D341Med (cell line): ENCODE results near the gene PAK5.

Source experiments
- DNase-seq: peaks from one replicate; pipeline ENCODE4 v3.0.0; 2012; ENCODE audit warnings: low spot score

The PAK5 gene

GRCh38 chr20:9838378-9839295 is at the start of gene PAK5:
Gene PAK5, minus strand, starts transcription at chr20:9839076. Its CDS starts 194,748 bp downstream, at chr20:9644328.
- DNase-seq: peak; percentile 88

GRCh38 chr20:9887706-9888105 is 48.8 kb upstream of the PAK5 start:
- no peak for DNase-seq

DNA sequence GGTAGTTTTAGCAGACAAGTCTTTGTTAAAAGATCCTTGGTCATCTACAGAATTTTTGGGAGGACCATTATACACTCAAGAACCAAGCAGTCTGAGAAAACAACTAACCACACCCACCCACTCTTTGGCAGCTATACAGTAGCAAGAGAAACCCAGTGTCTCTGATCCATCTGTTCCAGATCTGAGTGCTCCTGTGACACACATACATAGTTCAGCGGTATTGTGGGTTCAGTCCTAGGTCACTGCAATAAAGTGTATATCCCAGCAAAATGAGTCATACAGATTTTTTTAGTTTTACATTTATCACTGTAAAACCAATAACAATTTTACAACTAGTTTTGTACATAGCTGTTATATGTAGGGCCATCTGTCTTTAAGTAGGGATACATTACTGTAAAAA is 47.4 kb upstream of the PAK5 start:
- no peak for DNase-seq

DNA sequence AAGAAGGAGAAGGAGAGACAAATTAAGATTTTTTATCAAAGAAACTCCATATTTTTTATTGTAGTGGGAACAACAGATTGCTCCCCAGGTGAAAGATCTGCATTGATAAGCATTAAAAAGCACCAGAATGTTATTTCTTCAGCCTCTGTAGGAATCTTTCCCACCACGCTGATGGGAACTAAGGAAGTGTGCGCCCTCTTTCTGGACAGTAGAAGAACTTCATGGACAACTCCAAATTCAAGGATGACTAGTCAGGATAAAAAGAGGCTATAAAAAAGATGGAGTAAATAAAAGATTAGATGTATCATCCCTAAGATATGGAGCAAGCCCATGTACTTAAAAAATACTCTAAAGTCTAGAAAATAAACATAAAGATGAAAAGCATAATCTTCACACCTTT is 45.8 kb upstream of the PAK5 start:
- DNase-seq: no peak

- DNase-seq: no peak
Measured at GRCh38 chr20:9884061-9884460, 45.2 kb upstream of the PAK5 start.

DNA sequence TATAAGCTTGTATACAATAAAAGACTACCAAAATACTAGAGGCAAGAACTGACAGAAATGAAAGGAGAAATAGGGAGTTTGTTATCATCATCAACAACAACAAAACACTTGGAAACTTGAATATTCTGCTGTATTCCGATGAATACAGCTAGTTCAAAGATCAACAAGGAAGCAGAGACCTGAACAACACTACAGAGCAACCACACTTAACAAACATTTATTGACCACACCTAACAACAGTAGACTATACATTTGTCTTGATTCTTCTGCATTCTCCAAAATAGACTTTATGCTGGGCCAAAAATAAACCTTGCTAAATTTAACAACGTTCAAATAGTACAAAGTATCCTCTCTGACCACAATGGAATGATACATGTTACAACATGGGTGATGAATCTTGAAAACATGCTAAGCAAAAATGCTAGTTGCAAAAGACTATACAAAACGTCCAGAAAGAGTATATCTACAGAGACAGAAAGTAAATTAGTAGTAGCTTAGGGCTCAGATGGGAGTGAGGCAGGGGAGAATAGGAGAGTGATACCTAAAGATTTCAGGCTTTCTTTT is 39.1 kb upstream of the PAK5 start:
- no peak for DNase-seq

GRCh38 chr20:9867196-9867980 is 28.5 kb upstream of the PAK5 start:
- no peak for DNase-seq

DNA sequence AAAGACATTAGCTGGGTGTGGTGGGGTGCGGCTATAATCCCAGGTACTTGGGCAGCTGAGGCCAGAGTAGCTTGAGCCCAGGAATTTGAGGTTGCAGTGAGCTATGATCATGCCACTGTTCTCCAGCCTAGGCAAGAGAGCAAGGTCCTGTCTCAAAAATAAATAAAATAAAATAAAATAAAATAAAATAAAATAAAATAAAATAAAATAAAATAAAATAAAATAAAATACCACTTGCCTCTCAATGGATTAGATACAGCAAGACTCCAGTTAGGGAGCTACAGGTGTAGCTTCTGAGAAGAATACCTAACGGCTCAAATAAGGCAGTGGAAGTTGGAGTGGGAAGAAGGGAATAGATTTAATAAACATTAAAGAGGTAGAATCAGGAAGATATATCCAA is 13.7 kb upstream of the PAK5 start:
- DNase-seq: no peak

DNA sequence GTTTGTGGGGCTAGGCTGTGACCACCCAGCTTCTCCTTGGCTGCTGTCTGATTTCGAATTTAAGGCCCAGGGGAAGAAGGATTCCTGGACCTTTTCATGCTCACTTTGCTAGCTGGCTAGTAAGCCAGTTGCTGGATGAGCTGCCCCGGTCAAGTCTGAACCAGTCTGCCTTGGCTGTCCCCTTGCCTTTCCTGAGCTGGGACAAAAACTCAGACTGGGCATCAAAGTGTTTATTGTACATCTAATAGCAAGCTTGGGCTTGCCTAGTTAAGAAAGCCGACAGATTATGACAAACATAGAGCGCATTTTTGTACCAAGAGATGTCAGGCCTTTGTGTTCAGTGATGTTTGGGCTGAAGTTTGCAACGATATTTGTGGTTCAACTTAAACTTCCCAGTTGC is 750 bp upstream of the PAK5 start:
- DNase-seq: no peak

GRCh38 chr20:9838035-9838377 is 870 bp downstream of the PAK5 start:
- DNase-seq: no peak

- no peak for DNase-seq
Measured at GRCh38 chr20:9837634-9838033, 1.2 kb downstream of the PAK5 start.

GRCh38 chr20:9835302-9835701 is 3.6 kb downstream of the PAK5 start:
- DNase-seq: no peak

DNA sequence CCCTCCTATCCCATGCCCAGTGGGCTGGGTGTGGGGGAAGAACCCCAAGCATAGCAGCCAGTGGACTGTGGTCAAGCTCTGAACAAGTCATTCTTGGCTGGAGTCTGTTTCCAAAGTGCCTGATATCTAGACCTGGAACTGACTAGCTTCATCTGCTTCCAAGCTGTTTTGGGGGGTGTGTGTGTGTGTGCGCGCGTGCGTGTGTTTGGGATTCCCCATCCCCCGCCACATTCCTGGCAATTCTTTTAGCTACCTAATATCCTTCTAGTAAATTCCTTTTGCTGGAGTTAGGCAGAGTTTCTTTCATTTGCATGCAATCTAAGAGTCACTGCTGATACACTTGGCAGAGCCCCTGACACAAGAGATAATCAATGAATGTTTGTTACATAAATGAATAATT is 7.8 kb downstream of the PAK5 start:
- DNase-seq: no peak

GRCh38 chr20:9829835-9830234 is 9.0 kb downstream of the PAK5 start:
- no peak for DNase-seq

DNA sequence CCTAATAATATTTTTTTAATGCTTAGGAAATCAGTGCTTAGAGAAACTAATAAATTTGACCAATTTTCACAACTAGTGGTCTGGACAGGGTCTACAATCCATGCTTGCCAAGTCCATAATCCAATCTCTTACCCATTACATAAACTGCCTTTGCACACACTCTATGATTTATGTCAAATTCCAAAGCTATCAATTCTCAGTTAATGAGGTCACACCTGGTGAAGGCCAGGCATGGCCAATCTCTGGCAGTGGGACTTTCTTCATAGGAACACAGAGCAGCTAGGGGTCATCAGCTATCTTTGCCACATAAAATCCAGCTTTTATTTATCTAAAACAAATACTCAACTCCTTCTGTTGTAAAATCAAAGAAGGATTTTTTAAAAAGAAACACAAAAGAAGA is 21.2 kb downstream of the PAK5 start:
- no peak for DNase-seq

GRCh38 chr20:9815632-9816031 is 23.2 kb downstream of the PAK5 start:
- DNase-seq: no peak

GRCh38 chr20:9810738-9811137 is 28.1 kb downstream of the PAK5 start:
- no peak for DNase-seq

- no peak for DNase-seq
Measured at GRCh38 chr20:9809271-9809670, 29.6 kb downstream of the PAK5 start.

DNA sequence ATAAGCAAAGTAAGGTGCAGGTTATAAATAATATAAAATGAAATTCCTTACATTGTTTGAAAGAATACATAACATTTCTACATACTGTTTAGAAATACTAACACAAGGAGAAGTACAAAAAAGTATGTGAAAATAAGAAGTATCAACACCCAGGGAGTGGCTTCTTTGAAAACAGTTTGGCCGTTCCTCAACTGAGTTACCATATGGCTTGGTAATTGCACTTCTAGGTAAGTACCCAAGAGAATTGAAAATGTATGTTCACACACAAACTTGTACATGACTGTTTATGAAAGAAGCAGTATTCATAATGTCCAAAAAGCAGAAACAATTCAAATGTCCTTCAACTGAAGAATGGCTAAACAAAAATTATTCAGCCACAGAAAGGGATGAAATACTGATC is 30.7 kb downstream of the PAK5 start:
- DNase-seq: no peak

GRCh38 chr20:9807136-9807535 is 31.7 kb downstream of the PAK5 start:
- DNase-seq: no peak

DNA sequence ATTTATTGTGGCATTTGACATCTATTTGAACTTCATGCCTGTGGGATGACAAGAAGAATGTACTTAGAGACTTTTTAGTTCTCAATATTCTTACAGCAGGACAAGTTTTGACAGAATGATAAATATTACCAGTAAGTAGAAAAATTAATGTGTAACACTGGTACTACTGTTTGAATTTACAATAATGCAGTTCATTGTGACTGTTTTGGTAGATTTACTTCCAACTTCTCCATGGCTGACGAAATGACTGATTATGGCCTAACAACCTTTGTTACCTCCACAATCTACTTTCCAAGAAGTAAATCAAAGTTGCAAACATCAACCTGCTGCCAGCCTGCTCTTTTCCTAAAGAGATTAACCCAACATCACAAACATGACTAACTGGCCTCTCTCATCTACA is 38.5 kb downstream of the PAK5 start:
- DNase-seq: no peak

DNA sequence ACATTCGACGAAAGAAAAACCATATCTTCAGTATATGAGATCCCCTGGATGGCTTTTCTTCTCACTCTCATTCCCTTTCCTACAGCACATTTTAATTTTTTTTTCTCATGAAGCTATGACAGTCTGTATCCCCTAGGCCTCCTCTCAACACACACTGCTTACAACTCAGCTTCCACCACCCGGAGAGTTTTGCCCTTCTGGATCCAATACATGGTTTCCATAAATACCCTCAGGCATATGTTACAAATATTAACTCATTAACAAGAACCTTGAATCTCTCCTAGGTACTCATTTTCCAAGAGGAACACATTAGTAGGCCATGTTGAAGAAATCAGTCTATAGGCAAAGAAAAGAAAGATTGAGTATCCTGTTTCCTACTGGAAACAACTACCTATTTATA is 44.0 kb downstream of the PAK5 start:
- no peak for DNase-seq

DNA sequence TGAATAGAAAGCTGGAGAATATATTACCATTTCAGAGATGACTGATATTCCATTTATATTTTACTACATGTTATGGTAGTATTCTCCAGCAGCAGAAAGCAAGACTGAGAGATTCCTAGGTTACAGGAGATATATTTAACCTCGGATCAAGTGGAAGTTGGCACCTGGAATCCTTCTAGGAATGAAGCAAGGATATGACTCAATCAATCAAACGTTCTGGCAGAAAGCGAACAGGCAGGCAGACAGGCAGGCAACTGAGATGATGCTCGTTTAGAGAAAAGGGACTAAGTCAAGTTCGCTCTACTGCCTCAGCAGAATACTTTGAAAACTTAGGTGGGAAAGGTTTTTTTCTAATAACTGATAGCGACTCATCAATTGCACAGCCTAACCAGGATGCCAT is 46.2 kb downstream of the PAK5 start:
- no peak for DNase-seq
